Neural cell (in vitro differentiated cells): ENCODE measurements around the gene DOP1A.

Experiments
- CTCF ChIP-seq: fragments of 450-650 bp; IDR thresholded peaks from 2 replicates; pipeline ENCODE4 v1.5.1; 2014; ENCODE audit warnings: antibody characterized with exemption, mild to moderate bottlenecking, moderate library complexity; ENCODE audit not compliant: poor library complexity, severe bottlenecking
- EP300 ChIP-seq: fragments of 450-650 bp; conservative IDR thresholded peaks from 2 replicates; pipeline ENCODE4 v1.6.1; 2014; ENCODE audit warnings: antibody characterized with exemption, mild to moderate bottlenecking, moderate library complexity; ENCODE audit not compliant: poor library complexity, severe bottlenecking
- RAD21 ChIP-seq: fragments of 450-650 bp; conservative IDR thresholded peaks from 2 replicates; pipeline ENCODE4 v1.6.1; 2014; ENCODE audit warnings: antibody characterized with exemption, mild to moderate bottlenecking, moderate library complexity
- REST ChIP-seq: IDR thresholded peaks from 2 replicates; pipeline ENCODE4 v1.6.1; 2012; ENCODE audit warnings: borderline replicate concordance
- SMC3 ChIP-seq: fragments of 450-650 bp; conservative IDR thresholded peaks from 2 replicates; pipeline ENCODE4 v1.6.1; 2014; ENCODE audit warnings: antibody characterized with exemption, mild to moderate bottlenecking, moderate library complexity; ENCODE audit not compliant: poor library complexity
- TAF1 ChIP-seq: IDR thresholded peaks from 2 replicates; pipeline ENCODE4 v1.6.1; 2012; ENCODE audit warnings: low read depth

- TF ChIP-seq EP300 (no peak), SMC3 (no peak), RAD21 (no peak), CTCF (no peak), TAF1 (no peak), REST (no peak)
Measured at GRCh38 chr6:83153883-83154521, 86.5 kb downstream of the DOP1A start.
